Sigmoid colon (tissue), 7 donors: ENCODE measurements around the gene PGS1. TPM values are rescaled to one million over a fixed set of nuclear protein-coding genes. Genes with fewer than 3 reads are reported as not detected.

ENCODE experiments used
- DNase-seq: peaks from one replicate; pipeline ENCODE4 v3.0.0-alpha.2; 2019
- H3K27ac ChIP-seq, 4 donors: fragments of 200-600 bp; sonication (generic); one replicate each; pipeline ENCODE4 v1.5.1; 2016 to 2019; ENCODE audit warnings: mild to moderate bottlenecking in 1 of 4
- H3K27me3 ChIP-seq, 3 donors: fragments of 200-600 bp; sonication (generic); one replicate each; pipeline ENCODE4 v1.5.1; 2019; ENCODE audit warnings: mild to moderate bottlenecking in 1 of 3
- H3K36me3 ChIP-seq, 4 donors: fragments of 200-600 bp; sonication (generic); one replicate each; pipeline ENCODE4 v1.5.1; 2016 to 2019
- H3K4me1 ChIP-seq, 4 donors: fragments of 200-600 bp; sonication (generic); one replicate each; pipeline ENCODE4 v1.5.1; 2017 to 2019
- H3K4me3 ChIP-seq, 4 donors: fragments of 200-600 bp; sonication (generic); one replicate each; pipeline ENCODE4 v1.5.1; 2017 to 2019; ENCODE audit warnings: mild to moderate bottlenecking in 2 of 4, moderate library complexity in 1 of 4
- H3K9me3 ChIP-seq, 4 donors: fragments of 200-600 bp in 3 of 4; sonication (generic) in 3 of 4; one replicate each; pipeline versions ENCODE4 v1.5.1 to v1.6.1; 2013 to 2019
- CTCF ChIP-seq, 4 experiments: fragments of 450-650 bp in 3 of 4; fragments of 200-600 bp in 1 of 4; IDR thresholded peaks; one replicate each; pipeline ENCODE4 v1.5.1; 2016 to 2019; ENCODE audit warnings: antibody characterized with exemption in 4 of 4, mild to moderate bottlenecking in 3 of 4, moderate library complexity in 2 of 4
- EP300 ChIP-seq, 4 donors: sonication (generic); formaldehyde crosslinking; IDR thresholded peaks; one replicate each; pipeline ENCODE4 v1.6.1; 2017; ENCODE audit warnings: antibody characterized with exemption in 4 of 4
- POLR2A ChIP-seq, 2 donors: fragments of 450-650 bp; IDR thresholded peaks; one replicate each; pipeline ENCODE4 v1.6.1; 2016; ENCODE audit warnings: antibody characterized with exemption in 2 of 2, mild to moderate bottlenecking in 2 of 2, moderate library complexity in 2 of 2
- POLR2AphosphoS5 ChIP-seq, 4 donors: sonication (generic); formaldehyde crosslinking; IDR thresholded peaks; one replicate each; pipeline ENCODE4 v1.6.1; 2017; ENCODE audit warnings: antibody characterized with exemption in 4 of 4
- WGBS, 2 donors: extraction: QIAGEN DNeasy Blood & Tissue Kit; methylation state at CpG; one replicate each; pipeline ENCODE4 v1.1.7; 2013; 5-methylcytosine and 5-hydroxymethylcytosine counted together
- intact Hi-C: fragments of 100-400 bp; cut with DNase I; formaldehyde crosslinking; loops from one replicate; pipeline ENCODE4 v1.15.1; 2023
- polyA plus RNA-seq, 3 donors: library from polyadenylated mRNA; stranded (reverse); fragments of 200-250 nt; gene quantifications; one replicate each; pipeline ENCODE4 v1.2.3, GENCODE V29; 2013
- total RNA-seq, 4 donors: library from RNA; depleted of rRNA; stranded (reverse); fragments of >200 nt; gene quantifications; one replicate each; pipeline ENCODE4 v1.1.0, GENCODE V29; 2016
- donor health status: healthy with polysubstance abuse.
- donor health status: Bipolar disorder and iron deficiency.
- donor health status: healthy.

PGS1 gene
- total and polyA plus RNA-seq, 7 donors: 9.9 to 36.9 (median 28.6) TPM

- 82 to 85% methylated on average over 22 of the region's 22 CpGs for WGBS, 2 donors
- intact Hi-C loops: loop anchor here (2.0 to 10.0 kb wide), 2 partner anchors 59 to 305 kb away; partner anchors contain the start of gene SOCS3
- TF ChIP-seq EP300 (IDR thresholded peaks at IDR 0.05) (no peak), CTCF (IDR thresholded peaks at IDR 0.05) (no peak), POLR2AphosphoS5 (IDR thresholded peaks at IDR 0.05) (no peak), POLR2A (IDR thresholded peaks at IDR 0.05) (no peak)
- Histone ChIP-seq H3K9me3 (no peaks in the 10 kb centered on the region), H3K27me3 (no peaks in the 10 kb centered on the region), H3K36me3 (peaks cover 5 to 51% (median 17%) of the 10 kb centered on the region in 4 donors), H3K27ac (peak overlapping the region in 2 of 4 donors; percentile 4 to 34), H3K4me3 (no peak overlapping the region), H3K4me1 (peaks cover 0 to 17% (median 16%) of the 10 kb centered on the region in 4 donors)
- no peak for DNase-seq
These were observed 41.7 kb downstream of the PGS1 start for GRCh38 chr17:78419970-78420815.

GRCh38 chr17:78421084-78421533, 42.7 kb downstream of the PGS1 start:
- WGBS, 2 donors: 84 to 91% methylated on average over 6 of the region's 6 CpGs
- TF ChIP-seq CTCF (IDR thresholded peaks at IDR 0.05): no peak
- no peak for TF ChIP-seq EP300 (IDR thresholded peaks at IDR 0.05)
- no peak for TF ChIP-seq POLR2AphosphoS5 (IDR thresholded peaks at IDR 0.05)
- TF ChIP-seq POLR2A (IDR thresholded peaks at IDR 0.05): no peak
- H3K36me3 ChIP-seq: peaks cover 5 to 60% (median 18%) of the 10 kb centered on the region in 4 donors
- no peak overlapping the region for H3K4me3 ChIP-seq
- intact Hi-C loops: loop anchor here (2.0 to 10.0 kb wide), 2 partner anchors 60 to 306 kb away; partner anchors contain the start of gene SOCS3
- no peaks in the 10 kb centered on the region for H3K9me3 ChIP-seq
- peaks cover 0 to 15% (median 13%) of the 10 kb centered on the region in 4 donors for H3K4me1 ChIP-seq
- H3K27me3 ChIP-seq: no peaks in the 10 kb centered on the region
- no peak overlapping the region for H3K27ac ChIP-seq
- DNase-seq: no peak

GRCh38 chr17:78421534-78422266, 43.3 kb downstream of the PGS1 start:
- peak; percentile 88 for DNase-seq

GRCh38 chr17:78422267-78422605, 43.8 kb downstream of the PGS1 start:
- intact Hi-C loops: loop anchor here (1.0 to 10.0 kb wide), 3 partner anchors 133 to 307 kb away; no protein-coding TSS in a partner anchor
- TF ChIP-seq EP300 (IDR thresholded peaks at IDR 0.05): no peak
- TF ChIP-seq CTCF (IDR thresholded peaks at IDR 0.05): peak in 1 of 4 experiments; percentile 29

More at GRCh38 chr17:78421534-78422266, 43.3 kb downstream of the PGS1 start:
- Histone ChIP-seq H3K27me3 (no peaks in the 10 kb centered on the region), H3K36me3 (peaks cover 5 to 66% (median 21%) of the 10 kb centered on the region in 4 donors), H3K9me3 (no peaks in the 10 kb centered on the region), H3K4me3 (no peak overlapping the region), H3K4me1 (peaks cover 0 to 9% (median 7%) of the 10 kb centered on the region in 4 donors), H3K27ac (no peak overlapping the region)
- no peak for TF ChIP-seq POLR2AphosphoS5 (IDR thresholded peaks at IDR 0.05)
- TF ChIP-seq CTCF (IDR thresholded peaks at IDR 0.05): peak; percentile 91 to 99 (median 97)
- intact Hi-C loops: loop anchor here (1.0 to 10.0 kb wide), 4 partner anchors 61 to 307 kb away; partner anchors contain the start of gene SOCS3
- 79% methylated on average over 24 of the region's 24 CpGs for WGBS, 2 donors

More at GRCh38 chr17:78422267-78422605, 43.8 kb downstream of the PGS1 start:
- peaks cover 0 to 7% (median 4%) of the 10 kb centered on the region in 4 donors for H3K4me1 ChIP-seq
- no peak overlapping the region for H3K27ac ChIP-seq
- WGBS, 2 donors: 69 to 77% methylated on average over 8 of the region's 8 CpGs
- H3K27me3 ChIP-seq: no peaks in the 10 kb centered on the region
- H3K9me3 ChIP-seq: no peaks in the 10 kb centered on the region
- H3K36me3 ChIP-seq: peaks cover 5 to 69% (median 21%) of the 10 kb centered on the region in 4 donors
- no peak for DNase-seq
- H3K4me3 ChIP-seq: no peak overlapping the region
